GM20431 (cell line): ENCODE measurements around the gene POMP.
"Not testable (repeated sequence)": the region's sequence is repeated elsewhere in the genome, so short reads cannot be mapped to it uniquely, and the experiment has no call there.

Experiments used
- in situ Hi-C: fragments of 300-500 bp; cut with MseI, MboI; formaldehyde crosslinking; loops from one replicate; pipeline ENCODE4 v1.15.0; 2020; ENCODE audit warnings: low sequenced_read_pairs; ENCODE audit not compliant: unreplicated experiment

Gene POMP

DNA sequence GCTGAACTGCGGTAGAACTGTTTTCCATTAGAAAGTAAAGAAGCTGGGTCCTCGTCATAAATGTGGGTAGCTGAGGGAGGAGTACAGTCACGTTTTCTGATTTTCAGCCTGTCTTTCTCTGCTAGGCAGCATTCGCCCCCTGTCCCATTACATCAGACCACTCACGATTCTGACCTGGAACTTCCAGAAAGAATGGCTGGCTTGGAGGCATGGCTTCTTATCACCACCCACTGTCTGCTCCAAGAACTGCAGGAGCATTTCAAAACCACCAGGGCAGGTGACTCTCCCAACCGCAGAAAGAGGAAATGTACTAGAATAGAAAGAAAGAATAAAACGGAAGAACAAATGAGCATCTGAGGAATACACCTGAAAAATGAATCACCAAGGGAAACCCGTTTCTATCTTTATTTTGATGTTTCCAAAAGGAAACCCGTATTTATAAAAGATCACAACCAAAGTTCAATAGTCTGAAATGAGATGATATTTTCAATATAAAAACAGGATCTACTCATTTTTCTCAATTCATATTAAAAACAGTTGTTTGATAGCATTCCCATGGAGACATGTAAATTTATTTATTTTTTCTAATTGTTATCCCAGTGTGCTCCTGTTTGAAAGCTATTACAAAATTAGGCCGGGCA lies 22.1 kb upstream of the POMP start:
- in situ Hi-C loops = loop anchor here (25.0 kb wide), 1 partner anchor 324 kb away; no protein-coding TSS in a partner anchor

DNA sequence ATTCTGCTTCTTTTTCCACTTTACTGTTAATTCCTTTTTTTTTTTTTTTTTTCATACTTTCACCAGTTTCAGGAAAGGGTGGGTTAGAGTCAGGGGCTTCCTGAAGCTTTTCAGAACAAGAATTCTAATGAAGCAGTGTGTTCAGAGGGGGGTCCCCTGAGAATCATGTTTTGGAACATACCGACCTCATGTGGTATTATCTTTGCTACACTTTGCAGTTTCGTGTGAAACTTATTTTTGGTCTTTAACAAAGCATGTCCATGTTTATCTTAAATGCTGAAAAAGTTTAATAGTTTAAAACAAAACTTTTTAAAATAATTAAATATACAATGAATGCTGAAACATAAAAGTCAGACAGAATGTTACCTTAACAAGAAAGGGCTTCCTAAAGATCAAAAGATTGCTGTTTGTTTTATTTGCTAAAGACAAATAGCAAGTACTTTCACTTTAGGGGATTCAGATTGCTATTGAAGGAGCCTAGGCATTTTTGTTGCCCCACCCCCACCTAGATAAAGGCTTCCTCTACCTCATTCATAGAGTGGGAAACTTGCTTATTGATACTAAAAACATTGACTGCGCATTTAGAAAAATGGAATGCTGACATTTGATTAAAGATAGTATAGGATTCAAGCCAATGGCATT lies 21.1 kb upstream of the POMP start:
- in situ Hi-C loops = loop anchor here (25.0 kb wide), 1 partner anchor 326 kb away; no protein-coding TSS in a partner anchor

DNA sequence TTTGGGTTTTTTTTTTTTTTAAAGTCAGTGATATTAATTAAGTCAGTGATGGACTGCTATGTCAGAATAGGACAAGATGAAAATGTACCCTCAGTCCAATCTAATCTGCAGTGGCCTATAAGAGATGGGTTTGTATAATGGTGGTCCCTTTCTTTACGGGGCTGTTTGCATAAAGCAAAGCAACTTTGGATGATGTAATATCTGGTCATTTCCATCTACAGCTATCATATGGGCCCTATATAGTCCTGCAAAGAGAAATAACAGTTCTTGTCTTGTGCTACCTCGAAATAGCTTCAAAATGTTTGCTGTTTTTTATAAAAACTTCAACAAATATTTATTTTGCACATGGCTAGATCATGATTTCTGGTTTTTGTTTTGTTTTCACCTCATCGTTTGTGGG lies 20.2 kb upstream of the POMP start:
- in situ Hi-C loops = loop anchor here (25.0 kb wide), 1 partner anchor 326 kb away; no protein-coding TSS in a partner anchor

DNA sequence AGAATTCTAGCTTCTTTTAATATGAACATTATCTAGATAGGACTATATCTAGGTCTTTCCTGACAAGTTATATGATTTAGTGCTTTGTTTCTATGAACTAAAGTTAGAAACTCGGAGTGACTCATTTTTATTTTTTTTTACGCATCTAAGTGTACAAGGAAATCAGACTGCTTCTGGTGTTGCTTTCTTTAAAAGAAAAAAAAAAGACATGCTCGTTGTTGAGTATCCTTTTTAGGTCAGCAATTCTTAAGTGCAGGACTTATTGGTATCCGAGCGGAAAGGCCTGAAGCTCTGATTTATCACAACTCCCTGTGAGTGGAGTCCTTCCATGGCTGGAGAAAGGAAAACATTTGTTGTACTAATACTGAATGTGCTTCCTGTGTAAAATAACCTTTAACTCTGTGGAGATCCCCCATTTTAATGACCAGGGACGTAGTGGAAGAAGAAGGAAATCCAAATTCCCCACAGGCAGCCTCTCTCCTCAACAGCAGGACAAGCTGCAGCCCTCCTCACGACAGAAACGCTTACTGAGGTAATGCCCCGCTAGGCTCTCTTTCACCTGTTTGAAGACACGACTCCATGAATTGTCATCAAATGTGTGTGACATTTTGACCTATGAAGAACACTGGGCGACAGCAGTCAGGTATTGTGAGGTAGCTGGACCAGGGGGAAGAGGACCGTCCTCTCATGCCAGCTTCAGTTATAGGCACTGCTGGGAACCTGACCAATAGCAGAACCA lies 17.9 kb upstream of the POMP start:
- in situ Hi-C loops = loop anchor here (25.0 kb wide), 1 partner anchor 329 kb away; no protein-coding TSS in a partner anchor

DNA sequence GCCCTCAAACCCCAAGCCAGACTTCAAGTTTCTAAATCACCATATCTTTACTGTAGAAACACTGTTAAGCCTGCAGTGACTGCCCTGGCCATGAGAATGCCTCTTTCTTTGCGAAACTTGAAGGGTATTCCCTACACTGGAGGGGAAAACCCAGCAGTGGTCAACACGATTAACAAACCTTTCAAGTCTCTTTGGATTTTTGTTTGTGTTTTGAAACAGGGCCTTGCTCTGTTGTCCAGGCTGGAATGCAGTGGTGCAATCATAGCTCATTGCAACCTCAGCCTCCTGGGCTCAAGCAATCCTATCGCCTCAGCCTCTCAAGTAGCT lies 17.4 kb upstream of the POMP start:
- in situ Hi-C loops = loop anchor here (25.0 kb wide), 1 partner anchor 329 kb away; no protein-coding TSS in a partner anchor

DNA sequence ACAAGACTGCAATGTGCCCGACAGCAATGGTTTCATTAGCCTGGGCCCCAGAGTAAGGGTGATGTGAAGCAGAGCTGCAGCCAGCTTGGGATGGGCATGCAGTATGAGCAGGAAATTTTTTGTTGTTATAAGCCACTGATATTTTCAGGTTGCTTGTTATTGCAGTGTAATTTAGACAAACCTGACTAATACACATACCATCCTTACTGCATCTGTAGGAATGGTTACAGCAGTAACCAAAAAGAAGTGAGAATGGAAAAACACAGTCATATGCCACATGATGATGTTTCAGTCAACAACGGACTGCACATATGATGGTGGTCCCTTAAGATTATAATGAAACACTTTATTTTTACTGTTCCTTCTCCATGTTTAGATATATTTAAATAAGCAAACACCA lies 8.6 kb upstream of the POMP start:
- in situ Hi-C loops = no loop called here

DNA sequence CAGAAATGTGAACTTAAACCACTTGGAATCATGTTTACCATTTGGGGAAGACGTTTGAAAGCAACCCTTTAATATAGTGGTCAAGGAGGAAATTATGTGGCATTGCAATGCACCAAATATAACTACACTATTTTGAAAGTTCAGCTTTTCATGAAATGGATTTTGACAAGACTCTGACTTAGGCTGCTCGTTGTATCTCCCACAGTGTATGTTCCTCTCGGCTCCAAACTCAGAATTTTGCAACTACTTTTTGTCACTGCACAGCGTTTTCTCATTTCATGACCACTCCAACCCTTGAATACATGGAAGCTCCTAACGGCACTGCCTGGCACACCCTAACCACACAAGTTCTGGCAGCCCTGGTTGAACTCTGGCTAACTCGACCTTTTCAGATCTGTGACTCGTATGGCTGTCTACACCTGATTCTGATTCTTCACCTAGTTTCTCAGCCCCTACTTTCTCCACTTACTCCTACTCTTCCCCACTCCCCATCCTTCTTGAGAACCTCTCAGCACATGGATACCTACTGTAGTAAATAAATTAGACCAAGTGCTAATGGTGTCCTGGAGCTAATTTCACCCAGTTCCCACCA lies 7.0 kb upstream of the POMP start:
- in situ Hi-C loops = no loop called here

DNA sequence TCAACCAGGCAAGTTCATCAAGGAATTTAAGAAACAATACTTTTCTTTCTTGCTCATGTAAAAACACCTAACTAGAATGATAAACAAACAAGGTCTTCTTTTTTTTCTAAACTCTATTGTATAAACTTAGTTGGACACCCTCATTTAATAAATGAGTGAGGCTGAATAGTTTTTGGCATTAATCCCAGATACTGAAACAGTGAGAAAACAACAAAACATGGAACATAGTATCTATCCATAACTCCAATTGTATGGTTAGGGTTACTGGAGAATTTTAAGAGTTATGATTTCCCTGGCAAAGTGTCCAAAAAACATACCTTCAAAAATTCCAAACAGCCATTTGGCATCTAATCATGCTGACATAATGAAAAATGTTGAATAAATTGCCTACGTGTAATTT lies 5.8 kb upstream of the POMP start:
- in situ Hi-C loops = no loop called here

DNA sequence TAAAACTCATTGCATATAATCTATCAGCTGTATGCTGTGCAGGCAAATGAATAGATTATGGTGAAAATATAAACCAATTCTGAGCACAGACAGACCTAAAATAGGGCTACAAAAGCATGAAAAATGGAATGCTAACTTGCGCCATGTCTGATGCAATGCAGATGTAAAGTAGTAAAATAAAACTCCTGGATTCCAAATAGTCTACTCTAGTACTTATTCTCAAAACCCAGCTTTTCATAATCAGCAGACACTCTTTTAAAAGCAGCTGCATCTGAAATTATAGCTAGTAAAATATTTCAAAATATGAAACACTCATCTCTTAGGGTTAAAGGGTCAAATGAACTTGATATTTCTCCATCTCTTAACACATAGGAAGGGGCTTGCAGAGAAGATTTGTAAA lies 4.7 kb upstream of the POMP start:
- in situ Hi-C loops = no loop called here

DNA sequence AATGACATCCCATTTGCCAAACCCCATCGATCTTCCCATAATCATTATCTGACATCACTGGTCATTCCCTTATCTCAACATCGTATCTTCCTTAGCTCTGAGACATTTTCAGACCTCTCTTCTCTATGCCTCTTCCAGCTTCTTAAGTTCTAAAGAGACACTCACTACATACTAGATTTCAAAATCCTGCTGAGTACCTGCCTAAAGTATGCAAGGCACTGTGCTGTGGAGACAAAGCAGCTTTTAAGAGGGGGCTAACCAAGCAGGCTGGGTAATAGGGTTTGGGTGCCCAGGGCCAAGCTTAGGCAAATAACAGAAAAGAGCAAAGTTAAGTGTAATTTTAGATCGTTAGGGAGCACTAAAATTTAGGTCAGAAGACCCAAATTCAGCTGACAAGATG lies 3.4 kb upstream of the POMP start:
- in situ Hi-C loops = no loop called here

DNA sequence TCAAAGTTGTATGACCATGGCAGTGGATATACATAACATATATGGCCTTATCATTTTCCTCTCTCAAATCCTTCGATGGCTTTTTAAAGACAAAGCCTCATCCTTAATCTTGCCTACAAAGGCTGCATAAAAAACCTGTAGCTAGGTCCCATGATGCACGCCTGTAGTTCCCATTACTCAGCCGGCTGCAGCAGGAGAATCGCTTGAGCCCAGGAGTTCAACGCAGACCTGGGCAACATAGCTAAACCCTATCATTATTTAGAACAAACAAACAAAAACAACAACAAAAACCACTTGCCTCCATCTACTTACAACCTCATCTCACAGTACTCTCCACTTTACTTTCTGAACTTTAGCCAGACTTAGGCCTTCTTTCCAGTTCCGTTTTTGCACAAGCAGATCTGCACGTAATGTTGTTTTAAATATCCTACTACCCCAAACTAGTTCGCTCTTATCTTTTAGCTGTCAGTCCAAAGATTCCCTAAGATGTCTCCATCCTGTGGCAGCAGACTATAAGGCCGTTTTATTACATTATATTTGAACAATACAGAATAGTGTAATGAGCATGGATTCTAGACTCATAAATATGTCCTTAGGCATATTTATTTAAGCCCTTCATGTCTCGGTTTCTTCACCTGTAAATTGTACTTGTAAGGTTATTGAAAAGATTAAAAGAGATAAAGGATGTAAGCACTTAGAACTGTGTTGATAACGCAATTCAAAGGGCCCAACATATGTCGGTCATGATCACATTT lies 969 bp upstream of the POMP start:
- in situ Hi-C loops = no loop called here

DNA sequence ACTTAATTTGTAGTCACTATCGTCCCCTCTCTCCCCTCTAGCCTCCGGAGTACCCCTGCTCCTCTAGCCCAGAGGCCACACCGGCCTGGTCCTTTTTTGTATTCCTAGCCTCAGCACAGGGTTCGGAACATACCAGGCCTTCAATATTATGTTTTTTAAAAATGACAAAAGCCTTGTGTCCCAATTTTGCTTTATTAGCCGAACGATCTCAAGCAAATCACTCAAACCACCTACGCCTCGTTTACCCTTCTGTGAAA lies 463 bp upstream of the POMP start:
- in situ Hi-C loops = no loop called here

DNA sequence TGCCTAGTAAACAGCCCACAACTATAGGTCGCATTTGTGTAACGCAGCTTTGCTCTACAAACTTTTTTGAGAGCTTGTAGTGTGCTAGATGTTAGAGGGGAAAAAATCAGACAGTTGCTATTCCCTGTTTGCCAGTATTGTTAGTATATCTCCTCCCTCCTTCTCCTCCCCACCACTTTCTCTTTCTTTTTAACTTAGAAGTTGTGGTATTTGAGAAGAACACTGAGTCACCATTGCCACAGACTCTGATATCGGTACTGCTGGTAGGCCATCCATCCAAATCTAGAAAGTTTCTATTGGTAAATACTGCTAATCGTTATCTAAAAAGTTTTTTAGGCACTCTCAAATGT lies 666 bp downstream of the POMP start:
- in situ Hi-C loops = no loop called here

DNA sequence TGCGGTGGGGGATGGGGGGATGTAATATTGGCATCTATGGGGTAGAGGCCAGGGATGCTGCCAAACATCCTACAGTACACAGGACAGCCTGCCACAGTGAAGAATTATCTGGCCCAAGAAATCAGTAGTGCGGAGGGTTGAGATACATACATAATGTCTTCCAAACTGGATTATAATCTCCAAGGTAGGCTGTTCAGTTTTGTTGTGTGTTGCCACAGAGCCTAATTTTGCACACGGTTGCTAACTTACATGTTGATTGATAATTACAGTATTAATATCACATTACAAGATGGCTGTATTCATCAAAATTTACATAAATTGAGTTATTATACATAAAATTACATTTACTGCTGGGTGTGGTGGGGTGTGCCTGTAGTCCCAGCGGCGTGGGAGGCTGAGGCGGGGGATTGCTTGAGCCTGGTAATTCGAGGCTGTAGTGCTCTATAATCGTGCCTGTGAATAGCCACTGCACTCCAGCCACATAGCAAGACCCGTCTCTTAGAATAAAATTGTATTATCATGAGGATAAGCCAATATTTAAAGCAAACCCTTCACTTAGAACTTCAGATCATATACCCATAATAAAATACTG lies 8.1 kb downstream of the POMP start:
- in situ Hi-C loops = no loop called here

DNA sequence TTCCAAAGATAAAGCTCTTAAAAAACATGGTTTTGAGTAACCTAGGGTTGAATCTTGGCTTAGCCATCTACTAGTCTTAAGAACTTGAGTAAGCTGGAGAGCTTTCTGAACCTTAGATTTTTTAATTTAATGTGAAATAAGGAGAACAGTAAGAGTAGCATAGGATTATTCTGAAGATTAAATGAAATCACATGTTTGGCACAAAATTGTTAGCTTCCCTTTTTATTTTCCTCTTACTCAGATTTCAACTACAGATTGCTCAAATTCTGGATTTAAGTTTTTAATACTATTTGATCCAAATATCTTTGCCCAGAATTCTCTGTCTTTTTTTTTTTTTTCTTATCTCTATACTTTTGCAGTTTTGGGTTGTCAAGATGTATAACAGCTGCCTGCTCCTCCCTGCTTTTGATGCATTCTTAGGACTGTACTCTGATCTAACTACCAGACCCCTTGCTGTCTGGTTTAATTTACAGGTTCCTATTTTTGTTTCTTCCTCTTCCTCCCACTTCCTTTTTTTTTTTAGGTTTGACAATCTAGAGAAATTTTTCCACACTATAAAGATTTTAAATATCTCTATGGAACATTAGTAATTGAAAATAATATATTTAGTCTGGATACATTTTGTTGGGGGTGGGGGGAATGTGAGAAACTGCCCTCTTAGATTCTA lies 12.3 kb downstream of the POMP start:
- in situ Hi-C loops = no loop called here

DNA sequence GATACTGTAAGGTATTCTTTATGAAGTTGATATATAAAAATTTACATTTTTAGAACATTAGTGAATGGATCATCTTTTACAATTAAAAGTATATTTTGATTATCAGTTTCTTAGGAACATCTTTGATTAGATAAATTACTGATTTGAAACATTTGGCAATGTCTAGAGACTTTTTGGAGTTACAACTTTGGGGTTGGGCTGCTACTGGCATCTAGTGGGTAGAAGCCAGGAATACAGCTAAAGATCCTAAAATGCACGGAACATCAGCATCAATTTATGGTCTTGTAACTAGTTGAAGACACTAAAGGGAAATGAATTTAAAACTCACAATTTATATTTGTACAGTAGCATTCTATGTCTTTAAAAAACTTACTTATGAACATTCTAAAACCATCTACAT lies 19.9 kb downstream of the POMP start:
- in situ Hi-C loops = no loop called here

DNA sequence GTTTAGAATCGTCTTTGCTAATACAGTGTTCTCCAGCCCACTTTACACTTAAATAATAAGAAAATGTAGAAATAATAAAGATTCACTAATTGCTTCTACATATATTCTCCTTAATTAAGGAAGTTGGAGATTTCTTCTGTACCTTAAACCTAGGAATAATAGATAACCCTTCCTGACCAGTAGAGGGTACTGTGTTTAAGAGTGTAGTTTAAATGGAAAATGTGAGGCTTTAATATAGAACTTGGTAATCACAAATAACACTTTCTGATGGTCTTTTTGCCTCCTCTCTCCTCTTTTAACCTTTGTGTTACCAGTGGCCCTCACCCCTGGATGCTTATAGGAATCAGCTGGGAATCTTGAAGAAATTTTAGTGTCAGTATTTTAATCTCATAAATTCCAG lies 20.7 kb downstream of the POMP start:
- in situ Hi-C loops = no loop called here

DNA sequence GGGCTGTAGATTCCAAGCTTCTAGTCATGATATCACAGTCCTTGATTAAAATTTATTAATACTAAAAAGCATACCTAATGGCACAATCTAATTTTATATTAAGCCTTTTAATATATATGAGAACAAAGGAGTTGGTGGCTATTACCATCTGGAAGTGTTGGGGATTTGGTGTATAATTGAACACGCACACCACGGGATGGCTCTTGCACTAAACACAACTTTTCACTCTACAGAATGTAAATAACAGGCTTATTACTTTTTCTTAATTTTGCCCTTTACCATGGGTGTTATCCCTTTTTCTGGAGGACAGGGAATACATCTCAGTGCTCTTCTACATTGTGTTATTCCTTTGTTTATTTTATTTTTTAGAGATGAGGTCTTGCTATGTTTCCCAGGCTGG lies 21.6 kb downstream of the POMP start:
- in situ Hi-C loops = no loop called here

DNA sequence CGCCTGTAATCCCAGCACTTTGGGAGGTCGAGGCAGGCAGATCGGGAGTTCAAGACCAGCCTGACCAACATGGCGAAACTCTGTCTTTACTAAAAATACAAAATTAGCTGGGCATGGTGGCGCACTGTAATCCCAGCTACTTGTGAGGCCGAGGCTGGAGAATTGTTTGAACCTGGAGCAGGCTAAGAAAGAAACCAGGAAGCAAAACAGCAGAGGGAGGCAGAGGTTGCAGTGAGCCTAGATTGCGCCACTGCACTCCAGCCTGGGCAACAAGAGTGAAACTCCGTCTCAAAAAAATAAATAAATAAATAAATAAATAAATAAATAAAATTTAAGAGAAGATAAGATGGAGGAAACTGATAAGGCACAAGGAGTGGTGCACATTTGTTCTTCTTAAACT lies 24.2 kb downstream of the POMP start:
- in situ Hi-C loops = not testable (repeated sequence)

DNA sequence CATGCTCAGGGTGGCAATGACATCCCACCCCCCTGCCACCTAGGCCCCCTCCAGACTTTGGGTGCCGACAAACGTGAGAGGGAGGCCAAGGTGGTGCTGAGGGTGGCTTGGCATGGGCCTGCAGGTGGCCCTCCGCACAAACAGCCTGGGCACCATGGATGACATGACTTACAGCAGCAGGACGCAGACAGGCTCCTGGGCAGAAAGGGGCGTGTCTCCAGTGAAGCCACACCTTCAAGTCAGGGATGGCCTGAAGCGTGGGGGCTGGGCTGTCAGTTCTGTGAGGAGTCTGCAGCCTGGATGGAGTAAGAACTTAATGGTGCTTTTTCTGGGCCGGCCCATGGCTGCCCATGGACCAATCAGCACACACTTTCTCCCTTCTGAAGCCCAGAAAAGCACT lies 25.3 kb downstream of the POMP start:
- in situ Hi-C loops = no loop called here
